Astrocyte (in vitro differentiated cells and primary cell): ENCODE data around the gene PRTG.

Source experiments
- EZH2 ChIP-seq: IDR thresholded peaks from 2 replicates; pipeline ENCODE4 v1.6.1; 2012; ENCODE audit warnings: mild to moderate bottlenecking, low read length, inconsistent platforms; ENCODE audit not compliant: insufficient read depth
- TF ChIP-seq, protein P1 (sequence below): IDR thresholded peaks from 2 replicates; pipeline ENCODE4 v1.5.1; 2011; ENCODE audit warnings: low read depth, mild to moderate bottlenecking, inconsistent platforms, low read length, moderate library complexity; ENCODE audit not compliant: insufficient read depth

DNA sequence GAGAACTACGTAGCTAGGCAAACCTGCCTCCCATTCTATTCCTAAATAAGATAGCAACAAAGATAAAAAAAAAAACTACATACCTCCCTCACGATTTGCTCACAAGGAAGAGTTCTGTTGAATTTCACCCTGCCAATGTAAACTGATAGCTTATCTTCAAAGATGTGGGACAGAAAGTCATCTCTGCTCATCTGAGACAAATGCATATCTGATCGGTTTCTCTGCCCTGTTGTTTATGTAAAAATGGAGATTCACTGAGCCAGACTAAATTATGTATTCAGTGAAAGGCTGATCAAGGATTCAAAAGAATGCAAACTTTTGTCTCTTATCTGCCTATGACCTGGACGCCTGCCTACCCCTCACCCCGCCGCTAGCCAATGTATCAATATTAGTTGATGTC lies 166.0 kb downstream of the PRTG start:
- TF ChIP-seq, protein P1, sequence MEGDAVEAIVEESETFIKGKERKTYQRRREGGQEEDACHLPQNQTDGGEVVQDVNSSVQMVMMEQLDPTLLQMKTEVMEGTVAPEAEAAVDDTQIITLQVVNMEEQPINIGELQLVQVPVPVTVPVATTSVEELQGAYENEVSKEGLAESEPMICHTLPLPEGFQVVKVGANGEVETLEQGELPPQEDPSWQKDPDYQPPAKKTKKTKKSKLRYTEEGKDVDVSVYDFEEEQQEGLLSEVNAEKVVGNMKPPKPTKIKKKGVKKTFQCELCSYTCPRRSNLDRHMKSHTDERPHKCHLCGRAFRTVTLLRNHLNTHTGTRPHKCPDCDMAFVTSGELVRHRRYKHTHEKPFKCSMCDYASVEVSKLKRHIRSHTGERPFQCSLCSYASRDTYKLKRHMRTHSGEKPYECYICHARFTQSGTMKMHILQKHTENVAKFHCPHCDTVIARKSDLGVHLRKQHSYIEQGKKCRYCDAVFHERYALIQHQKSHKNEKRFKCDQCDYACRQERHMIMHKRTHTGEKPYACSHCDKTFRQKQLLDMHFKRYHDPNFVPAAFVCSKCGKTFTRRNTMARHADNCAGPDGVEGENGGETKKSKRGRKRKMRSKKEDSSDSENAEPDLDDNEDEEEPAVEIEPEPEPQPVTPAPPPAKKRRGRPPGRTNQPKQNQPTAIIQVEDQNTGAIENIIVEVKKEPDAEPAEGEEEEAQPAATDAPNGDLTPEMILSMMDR: no peak
- no peak for TF ChIP-seq EZH2
